WERI-Rb-1 (cell line): ENCODE results near the gene BCHE.
"Not testable (repeated sequence)": the region's sequence is repeated elsewhere in the genome, so short reads cannot be mapped to it uniquely, and the experiment has no call there.

Source experiments
- DNase-seq: peaks from one replicate; pipeline ENCODE4 v3.0.0-alpha.2; 2020
- H3K27ac ChIP-seq: fragments of 250-450 bp; sonication (Bioruptor Pico); 2 replicates; pipeline ENCODE4 v1.5.1; 2020; ENCODE audit warnings: mild to moderate bottlenecking, moderate library complexity
- H3K27me3 ChIP-seq: fragments of 250-450 bp; sonication (Bioruptor Pico); 2 replicates; pipeline ENCODE4 v1.5.1; 2021; ENCODE audit warnings: mild to moderate bottlenecking, low read depth, moderate library complexity; ENCODE audit not compliant: insufficient read depth, severe bottlenecking
- H3K36me3 ChIP-seq: fragments of 250-450 bp; sonication (Bioruptor Pico); 2 replicates; pipeline ENCODE4 v1.5.1; 2020; ENCODE audit warnings: mild to moderate bottlenecking, moderate library complexity
- H3K4me3 ChIP-seq: 2 replicates; pipeline ENCODE4 v1.5.1; 2011; ENCODE audit warnings: low read depth, mild to moderate bottlenecking, control low read depth, low read length
- H3K9me3 ChIP-seq: fragments of 250-450 bp; sonication (Bioruptor Pico); 2 replicates; pipeline ENCODE4 v1.5.1; 2021; ENCODE audit warnings: mild to moderate bottlenecking, moderate library complexity; ENCODE audit not compliant: severe bottlenecking
- TF ChIP-seq, protein P1 (sequence below): IDR thresholded peaks from 2 replicates; pipeline ENCODE4 v1.5.1; 2011; ENCODE audit warnings: low read depth, mild to moderate bottlenecking, control low read depth, inconsistent platforms, low read length

BCHE gene

DNA sequence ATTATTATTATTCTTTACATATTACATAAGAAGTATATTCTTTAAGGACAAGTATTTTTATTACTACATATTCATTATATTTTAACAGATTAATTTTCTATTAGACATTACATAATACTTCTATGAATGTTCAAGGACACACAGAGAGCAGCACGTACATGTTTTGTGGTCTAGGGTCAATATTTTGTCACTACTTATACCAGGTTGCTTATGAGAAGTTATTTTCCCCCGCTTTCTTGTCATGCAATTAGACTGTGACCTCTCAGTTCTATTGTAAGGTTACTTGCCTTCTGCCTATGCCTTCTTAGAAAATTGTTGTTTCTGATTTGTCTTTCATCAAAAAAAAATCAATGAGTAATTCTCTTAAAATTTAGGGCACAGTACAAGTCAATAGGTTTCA is 21.5 kb downstream of the BCHE start:
- Histone ChIP-seq H3K27me3 (no peaks in the 10 kb centered on the region), H3K36me3 (no peaks in the 10 kb centered on the region), H3K27ac (no peak overlapping the region), H3K4me3 (no peak overlapping the region), H3K9me3 (no peaks in the 10 kb centered on the region)
- DNase-seq = no peak
- TF ChIP-seq, protein P1, sequence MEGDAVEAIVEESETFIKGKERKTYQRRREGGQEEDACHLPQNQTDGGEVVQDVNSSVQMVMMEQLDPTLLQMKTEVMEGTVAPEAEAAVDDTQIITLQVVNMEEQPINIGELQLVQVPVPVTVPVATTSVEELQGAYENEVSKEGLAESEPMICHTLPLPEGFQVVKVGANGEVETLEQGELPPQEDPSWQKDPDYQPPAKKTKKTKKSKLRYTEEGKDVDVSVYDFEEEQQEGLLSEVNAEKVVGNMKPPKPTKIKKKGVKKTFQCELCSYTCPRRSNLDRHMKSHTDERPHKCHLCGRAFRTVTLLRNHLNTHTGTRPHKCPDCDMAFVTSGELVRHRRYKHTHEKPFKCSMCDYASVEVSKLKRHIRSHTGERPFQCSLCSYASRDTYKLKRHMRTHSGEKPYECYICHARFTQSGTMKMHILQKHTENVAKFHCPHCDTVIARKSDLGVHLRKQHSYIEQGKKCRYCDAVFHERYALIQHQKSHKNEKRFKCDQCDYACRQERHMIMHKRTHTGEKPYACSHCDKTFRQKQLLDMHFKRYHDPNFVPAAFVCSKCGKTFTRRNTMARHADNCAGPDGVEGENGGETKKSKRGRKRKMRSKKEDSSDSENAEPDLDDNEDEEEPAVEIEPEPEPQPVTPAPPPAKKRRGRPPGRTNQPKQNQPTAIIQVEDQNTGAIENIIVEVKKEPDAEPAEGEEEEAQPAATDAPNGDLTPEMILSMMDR = no peak

DNA sequence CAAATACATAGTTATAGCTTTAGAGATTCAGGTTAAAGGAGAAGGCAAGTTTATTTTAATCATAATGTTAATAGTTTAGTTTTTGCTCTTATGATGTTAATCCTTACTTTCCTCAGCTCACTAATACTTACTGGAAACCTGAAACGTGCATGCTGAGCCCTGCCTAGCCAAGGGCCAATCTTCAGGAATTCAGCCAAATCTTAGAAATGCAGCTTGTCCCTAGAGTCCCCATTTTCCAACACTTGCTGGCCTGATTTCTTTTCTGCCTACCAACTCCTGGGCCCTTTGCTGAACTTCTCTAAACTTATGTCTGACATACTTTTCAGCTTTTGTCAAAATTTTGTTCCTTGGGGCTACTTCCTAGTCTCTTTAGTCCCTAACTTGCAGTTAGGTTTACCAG is 22.8 kb downstream of the BCHE start:
- H3K27me3 ChIP-seq = no peaks in the 10 kb centered on the region
- H3K36me3 ChIP-seq = no peaks in the 10 kb centered on the region
- no peak for DNase-seq
- TF ChIP-seq, protein P1 = no peak
- H3K27ac ChIP-seq = no peak overlapping the region
- no peak overlapping the region for H3K4me3 ChIP-seq
- no peaks in the 10 kb centered on the region for H3K9me3 ChIP-seq

DNA sequence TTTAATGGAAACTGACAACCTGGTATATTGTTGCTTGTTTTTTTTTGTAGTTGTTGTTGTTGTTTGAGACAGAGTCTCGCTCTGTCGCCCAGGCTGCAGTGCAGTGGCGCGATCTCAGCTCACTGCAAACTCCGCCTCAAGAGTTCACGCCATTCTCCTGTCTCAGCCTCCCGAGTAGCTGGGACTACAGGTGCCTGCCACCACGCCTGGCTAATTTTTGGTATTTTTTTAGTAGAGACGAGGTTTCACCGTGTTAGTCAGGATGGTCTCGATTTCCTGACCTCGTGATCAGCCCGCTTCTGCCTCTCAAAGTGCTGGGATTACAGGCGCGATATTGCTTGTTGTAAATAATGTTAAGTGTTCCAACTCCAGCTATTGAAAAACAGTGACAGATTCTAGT is 29.3 kb downstream of the BCHE start:
- DNase-seq, H3K27ac ChIP-seq, H3K4me3 ChIP-seq, H3K9me3 ChIP-seq, H3K36me3 ChIP-seq, H3K27me3 ChIP-seq: not testable (repeated sequence)

DNA sequence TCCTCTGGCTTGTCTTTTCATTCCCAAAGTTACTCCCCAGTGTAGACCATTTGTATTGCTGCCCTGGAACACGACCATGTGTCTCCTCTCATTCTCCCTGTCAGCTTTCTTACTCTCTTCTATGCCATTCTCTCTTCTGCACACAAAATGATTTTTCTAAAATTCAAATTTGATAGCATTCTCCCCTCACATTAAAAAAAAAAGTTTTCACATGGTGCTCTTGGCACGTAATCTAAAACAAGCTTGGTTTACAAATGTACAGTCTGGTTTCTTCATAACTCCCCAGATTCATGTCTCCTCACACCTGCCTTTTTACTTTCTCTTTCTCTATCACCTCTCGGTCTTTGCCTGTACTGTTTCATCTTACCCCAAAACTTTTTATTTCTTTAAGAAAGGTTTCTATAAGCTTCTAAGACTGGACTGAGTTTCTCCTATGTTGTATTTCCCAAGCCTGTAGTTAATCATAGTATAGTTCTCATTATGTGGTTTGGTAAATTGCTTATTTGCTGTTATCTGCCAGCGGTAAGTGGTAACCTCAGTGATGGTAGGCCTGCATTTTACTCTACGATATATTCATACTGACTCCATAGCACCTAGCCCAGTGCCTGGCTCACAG is 31.2 kb downstream of the BCHE start:
- no peaks in the 10 kb centered on the region for H3K27me3 ChIP-seq
- H3K9me3 ChIP-seq = no peaks in the 10 kb centered on the region
- no peaks in the 10 kb centered on the region for H3K36me3 ChIP-seq
- TF ChIP-seq, protein P1 = no peak
- no peak overlapping the region for H3K4me3 ChIP-seq
- no peak for DNase-seq
- no peak overlapping the region for H3K27ac ChIP-seq

DNA sequence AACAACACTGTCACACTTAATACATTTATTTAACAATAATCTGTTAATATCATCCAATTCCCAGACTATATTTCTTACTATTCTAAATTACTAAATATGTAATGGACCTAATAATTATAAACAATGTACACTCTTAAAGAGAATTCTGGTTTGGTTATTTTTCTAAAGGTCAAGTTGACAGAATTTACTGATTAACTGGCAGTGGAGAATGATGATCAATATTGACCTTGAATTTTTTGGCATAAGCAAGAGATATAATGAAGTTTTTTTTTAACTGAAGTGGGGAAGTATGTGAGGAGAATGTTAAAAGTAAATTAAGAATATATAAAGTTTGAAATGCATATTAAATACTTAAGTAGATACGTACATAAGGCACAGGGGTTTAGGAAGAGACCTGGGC is 33.8 kb downstream of the BCHE start:
- Histone ChIP-seq H3K4me3 (no peak overlapping the region), H3K36me3 (no peaks in the 10 kb centered on the region), H3K27ac (no peak overlapping the region), H3K27me3 (no peaks in the 10 kb centered on the region), H3K9me3 (no peaks in the 10 kb centered on the region)
- TF ChIP-seq, protein P1 = no peak
- DNase-seq = no peak

DNA sequence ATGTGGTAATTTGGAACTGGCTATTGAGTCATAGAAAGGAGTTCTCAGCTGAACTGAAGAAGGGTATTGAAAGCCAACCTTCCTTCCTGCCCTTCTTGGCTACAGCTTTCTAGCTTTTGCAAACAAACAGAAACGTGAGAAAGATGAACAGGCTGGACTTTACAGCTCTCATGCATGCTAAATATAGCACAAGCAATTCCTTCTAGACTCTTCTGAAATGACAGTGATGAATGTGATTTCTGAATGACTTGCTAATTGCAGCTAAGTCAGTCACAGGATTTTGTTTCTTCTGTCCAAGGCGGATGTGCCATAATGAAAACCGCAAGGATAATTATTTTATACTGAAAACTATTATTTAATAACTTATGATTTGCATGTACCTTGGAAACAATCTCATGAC is 36.3 kb downstream of the BCHE start:
- Histone ChIP-seq H3K4me3 (no peak overlapping the region), H3K27me3 (no peaks in the 10 kb centered on the region), H3K9me3 (no peaks in the 10 kb centered on the region), H3K36me3 (no peaks in the 10 kb centered on the region), H3K27ac (no peak overlapping the region)
- TF ChIP-seq, protein P1 = no peak
- no peak for DNase-seq
